WTC11 (cell line): ENCODE data around the gene CD300H. TPM values are rescaled to one million over a fixed set of nuclear protein-coding genes. Genes with fewer than 3 reads are reported as not detected.

Source experiments
- ATAC-seq: fragments of 200-7000 bp; cut with Tn5 transposase; 2 replicates; pipeline ENCODE4 v1.10.0; 2021; ENCODE audit warnings: mild to moderate bottlenecking, moderate library complexity
- CTCF ChIA-PET: fragments of 300-600 bp; sonication (Branson Sonifier 250); formaldehyde crosslinking; loops from one replicate; lab custom pipeline; 2021; ENCODE audit warnings: antibody characterized with exemption; lab: Charles Lee
- POLR2A ChIA-PET: fragments of 350-600 bp; sonication (Branson Sonifier 250); formaldehyde crosslinking; loops from one replicate; lab custom pipeline; 2021; ENCODE audit warnings: antibody characterized with exemption; lab: Charles Lee
- DNase-seq: peaks from one replicate; pipeline ENCODE4 v3.0.0; 2021; ENCODE audit warnings: low spot score
- H3K27ac Mint-ChIP-seq: 2 replicates; pipeline ENCODE4 v1.8.0; 2021; ENCODE audit warnings: mixed read lengths
- H3K27me3 Mint-ChIP-seq: 2 replicates; pipeline ENCODE4 v1.8.0; 2021; ENCODE audit warnings: low read depth, mild to moderate bottlenecking, moderate library complexity, mixed read lengths
- H3K36me3 Mint-ChIP-seq: 2 replicates; pipeline ENCODE4 v1.8.0; 2021; ENCODE audit warnings: mixed read lengths
- H3K4me1 Mint-ChIP-seq: 2 replicates; pipeline ENCODE4 v1.8.0; 2022; ENCODE audit warnings: mixed read lengths
- H3K4me3 Mint-ChIP-seq: 2 replicates; pipeline ENCODE4 v1.8.0; 2021; ENCODE audit warnings: mild to moderate bottlenecking, moderate library complexity, mixed read lengths
- H3K9me3 Mint-ChIP-seq: 2 replicates; pipeline ENCODE4 v1.8.0; 2021; ENCODE audit warnings: mixed read lengths
- CBFB ChIP-seq: sonication (generic); formaldehyde crosslinking; IDR thresholded peaks from 2 replicates; pipeline ENCODE4 v1.8.1; 2022; ENCODE audit warnings: mild to moderate bottlenecking, low read depth, missing genetic modification reagents
- FOXP4 ChIP-seq: sonication (generic); formaldehyde crosslinking; IDR thresholded peaks from 2 replicates; pipeline ENCODE4 v1.8.0; 2022; ENCODE audit warnings: mild to moderate bottlenecking, missing genetic modification reagents
- IRF1 ChIP-seq: sonication (generic); formaldehyde crosslinking; IDR thresholded peaks from 2 replicates; pipeline ENCODE4 v1.8.0; 2023; ENCODE audit warnings: missing genetic modification reagents
- MAX ChIP-seq: sonication (generic); formaldehyde crosslinking; IDR thresholded peaks from 2 replicates; pipeline ENCODE4 v1.8.0; 2022; ENCODE audit warnings: mild to moderate bottlenecking, missing genetic modification reagents
- MLX ChIP-seq: sonication (generic); formaldehyde crosslinking; IDR thresholded peaks from 2 replicates; pipeline ENCODE4 v1.8.1; 2023; ENCODE audit warnings: mild to moderate bottlenecking, missing genetic modification reagents, moderate library complexity
- NR3C1 ChIP-seq: sonication (generic); formaldehyde crosslinking; conservative IDR thresholded peaks from 2 replicates; pipeline ENCODE4 v1.8.1; 2023; ENCODE audit warnings: low read depth, mild to moderate bottlenecking, missing genetic modification reagents
- TEAD1 ChIP-seq: sonication (generic); formaldehyde crosslinking; IDR thresholded peaks from 2 replicates; pipeline ENCODE4 v1.8.0; 2022; ENCODE audit warnings: mild to moderate bottlenecking, missing genetic modification reagents
- USF2 ChIP-seq: sonication (generic); formaldehyde crosslinking; IDR thresholded peaks from 2 replicates; pipeline ENCODE4 v1.8.1; 2023; ENCODE audit warnings: mild to moderate bottlenecking, missing genetic modification reagents, moderate library complexity
- ZBTB43 ChIP-seq: sonication (generic); formaldehyde crosslinking; IDR thresholded peaks from 2 replicates; pipeline ENCODE4 v1.8.1; 2023; ENCODE audit warnings: mild to moderate bottlenecking, missing genetic modification reagents
- ZNF281 ChIP-seq: sonication (generic); formaldehyde crosslinking; IDR thresholded peaks from 2 replicates; pipeline ENCODE4 v1.8.0; 2023; ENCODE audit warnings: mild to moderate bottlenecking, missing genetic modification reagents
- total RNA-seq: library from RNA; stranded (reverse); gene quantifications from 3 replicates; pipeline ENCODE4 v1.2.3, GENCODE V29; 2021

CD300H gene
- total RNA-seq, 1 experiment from 2014 or later, result not detected

- CTCF ChIA-PET, result interaction anchor here (1.4 to 1.5 kb wide), 2 partner anchors 29 to 133 kb away, joined by 3 to 4 read pairs; no protein-coding TSS in a partner anchor
- no peak for ATAC-seq
- TF ChIP-seq IRF1 (CRISPR knock-in tag), result no peak
- no peak for TF ChIP-seq ZNF281
- no peak for TF ChIP-seq CBFB (CRISPR knock-in tag)
- no peak for TF ChIP-seq ZBTB43 (CRISPR knock-in tag)
- TF ChIP-seq, all 79 proteins: peak for 0
Measured at GRCh38 chr17:74512624-74513091, 54.7 kb downstream of the CD300H start.

GRCh38 chr17:74512036-74512435 is 55.3 kb downstream of the CD300H start:
- Mint-ChIP-seq H3K4me3 (no peak overlapping the region), H3K27me3 (peaks cover 27% of the 10 kb centered on the region), H3K36me3 (peaks cover 19% of the 10 kb centered on the region), H3K9me3 (peaks cover 28% of the 10 kb centered on the region), H3K4me1 (no peaks in the 10 kb centered on the region), H3K27ac (no peak overlapping the region)
- no peak for TF ChIP-seq MAX
- TF ChIP-seq USF2 (CRISPR knock-in tag), result no peak
- no peak for TF ChIP-seq NR3C1 (CRISPR knock-in tag)
- no peak for TF ChIP-seq FOXP4 (CRISPR knock-in tag)
- TF ChIP-seq TEAD1 (CRISPR knock-in tag), result no peak
- no peak for TF ChIP-seq MLX (CRISPR knock-in tag)
- TF ChIP-seq ZNF281, result no peak
- CTCF ChIA-PET, result interaction anchor here (1.3 to 1.5 kb wide), 3 partner anchors 28 to 144 kb away, joined by 3 to 4 read pairs (median 4); no protein-coding TSS in a partner anchor
- POLR2A ChIA-PET, result no interaction called here
- ATAC-seq, result no peak
- DNase-seq, result no peak

More at GRCh38 chr17:74512624-74513091, 54.7 kb downstream of the CD300H start:
- H3K4me3 Mint-ChIP-seq, result no peak overlapping the region
- no peak for DNase-seq
- H3K4me1 Mint-ChIP-seq, result no peaks in the 10 kb centered on the region
- H3K27ac Mint-ChIP-seq, result no peak overlapping the region
- peaks cover 33% of the 10 kb centered on the region for H3K9me3 Mint-ChIP-seq
- H3K36me3 Mint-ChIP-seq, result peaks cover 19% of the 10 kb centered on the region
- H3K27me3 Mint-ChIP-seq, result peaks cover 27% of the 10 kb centered on the region
- POLR2A ChIA-PET, result no interaction called here

Other genes with a start within 250 kb of the CD300H start
- gene KIF19, start 241.3 kb downstream of the CD300H start, total RNA-seq, result 0.44 to 0.80 TPM (median 0.60 TPM) in 3 replicates
- gene BTBD17, start 205.6 kb downstream of the CD300H start, total RNA-seq, result 0.94 to 2.1 TPM (median 2.0 TPM) in 3 replicates
- 0.25 to 0.73 TPM in 2 of 3 replicates, not detected in the other for gene GPR142, start 200.0 kb downstream of the CD300H start, total RNA-seq
- 19.6 to 20.7 TPM (median 20.6 TPM) in 3 replicates for gene GPRC5C, start 135.4 kb downstream of the CD300H start, total RNA-seq
- gene CD300A, start 100.9 kb downstream of the CD300H start, total RNA-seq, result 1.1 to 2.0 TPM (median 1.7 TPM) in 3 replicates
- gene CD300LB, start 36.0 kb downstream of the CD300H start, total RNA-seq, result not detected in 3 replicates
- not detected in 3 replicates for gene CD300C, start 21.4 kb downstream of the CD300H start, total RNA-seq
- gene CD300LD, start 24.8 kb upstream of the CD300H start, total RNA-seq, result not detected in 3 replicates
- gene CD300E, start 56.2 kb upstream of the CD300H start, total RNA-seq, result not detected in 3 replicates
- not detected in 3 replicates for gene CD300LF, start 145.4 kb upstream of the CD300H start, total RNA-seq
- gene RAB37, start 169.7 kb upstream of the CD300H start, total RNA-seq, result 8.8 to 9.4 TPM (median 8.9 TPM) in 3 replicates
- 86.9 to 111 TPM (median 97.1 TPM) in 3 replicates for gene NHERF1, start 181.1 kb upstream of the CD300H start, total RNA-seq
- 66.0 to 71.2 TPM (median 67.1 TPM) in 3 replicates for gene NAT9, start 208.8 kb upstream of the CD300H start, total RNA-seq